Upper lobe of left lung (tissue), 4 donors: Measurements from ENCODE around the gene OR5D18.

ENCODE experiments used
- CTCF ChIP-seq, 6 experiments: fragments of 450-650 bp in 4 of 6; fragments of 200-600 bp in 2 of 6; sonication (generic) in 2 of 6; IDR thresholded peaks; one replicate each; pipeline ENCODE4 v1.5.1; 2016 to 2019; ENCODE audit warnings: antibody characterized with exemption in 6 of 6
- EP300 ChIP-seq, 4 donors: sonication (generic); formaldehyde crosslinking; IDR thresholded peaks; one replicate each; pipeline ENCODE4 v1.5.1; 2017; ENCODE audit warnings: antibody characterized with exemption in 4 of 4, control low read depth in 2 of 4
- POLR2A ChIP-seq, 4 donors: fragments of 450-650 bp; IDR thresholded peaks; one replicate each; pipeline ENCODE4 v1.5.1; 2016 to 2017; ENCODE audit warnings: antibody characterized with exemption in 4 of 4, mild to moderate bottlenecking in 2 of 4
- POLR2AphosphoS5 ChIP-seq, 2 donors: sonication (generic); formaldehyde crosslinking; IDR thresholded peaks; one replicate each; pipeline ENCODE4 v1.5.1; 2017; ENCODE audit warnings: antibody characterized with exemption in 2 of 2

- no peak for TF ChIP-seq EP300 (IDR thresholded peaks at IDR 0.05)
- no peak for TF ChIP-seq POLR2AphosphoS5 (IDR thresholded peaks at IDR 0.05)
- TF ChIP-seq CTCF (IDR thresholded peaks at IDR 0.05): no peak
- no peak for TF ChIP-seq POLR2A (IDR thresholded peaks at IDR 0.05)
Observed at GRCh38 chr11:55838452-55838851, 19.0 kb downstream of the OR5D18 start, which contains the start of gene OR5D16.
